IMR-90 (cell line): ENCODE data around the gene CASQ1. TPM values are rescaled to one million over a fixed set of nuclear protein-coding genes. Genes with fewer than 3 reads are reported as not detected.

ENCODE experiments used
- ATAC-seq: fragments of 200-7000 bp; cut with Tn5 transposase; 2 replicates; pipeline ENCODE4 v1.9.1; 2020; ENCODE audit warnings: low read depth, mild to moderate bottlenecking, moderate library complexity
- BruUV-seq: library from RNA; stranded (reverse); fragments of 400-500 nt; replicated peaks from 2 replicates; lab custom pipeline; 2021; lab: Mats Ljungman, UMichigan
- CTCF ChIA-PET: fragments of 300-600 bp; formaldehyde crosslinking; extraction: SDS; loops from one replicate; lab custom pipeline; 2021; ENCODE audit warnings: antibody characterized with exemption; lab: Yijun Ruan, JAX
- POLR2A ChIA-PET: fragments of 300-600 bp; sonication (Branson Sonifier 250); formaldehyde crosslinking; loops from one replicate; lab custom pipeline; 2022; ENCODE audit warnings: antibody characterized with exemption; ENCODE audit not compliant: unreplicated experiment; lab: Charles Lee
- DNase-seq: peaks from one replicate; pipeline ENCODE4 v3.0.0; 2013
- H2AFZ ChIP-seq: replicated peaks from 2 replicates; pipeline ENCODE3; 2013; ENCODE audit warnings: low read length, mild to moderate bottlenecking; ENCODE audit not compliant: poor library complexity
- H2AK5ac ChIP-seq: 2 replicates; pipeline ENCODE4 v1.6.1; 2013; ENCODE audit warnings: low read depth, low read length, inconsistent platforms
- H2AK9ac ChIP-seq: replicated peaks from 2 replicates; pipeline ENCODE3; 2013; ENCODE audit warnings: mild to moderate bottlenecking, low read depth, low read length, moderate library complexity; ENCODE audit not compliant: poor library complexity
- H2BK120ac ChIP-seq: 2 replicates; pipeline ENCODE4 v1.6.1; 2013; ENCODE audit warnings: low read depth, low read length, inconsistent platforms
- H2BK15ac ChIP-seq: 3 replicates; pipeline ENCODE4 v1.6.1; 2013; ENCODE audit warnings: low read depth, low read length, inconsistent platforms
- H2BK20ac ChIP-seq: 2 replicates; pipeline ENCODE4 v1.6.1; 2013; ENCODE audit warnings: low read depth, mild to moderate bottlenecking, inconsistent platforms, low read length, moderate library complexity
- H2BK5ac ChIP-seq: 2 replicates; pipeline ENCODE4 v1.6.1; 2013; ENCODE audit warnings: mild to moderate bottlenecking, low read depth, low read length, inconsistent platforms; ENCODE audit not compliant: poor library complexity, severe bottlenecking
- H3K14ac ChIP-seq: replicated peaks from 2 replicates; pipeline ENCODE4 v1.6.1; 2013; ENCODE audit warnings: low read depth, low read length, inconsistent platforms
- H3K18ac ChIP-seq: 2 replicates; pipeline ENCODE4 v1.6.1; 2013; ENCODE audit warnings: low read depth, low read length, control low read depth
- H3K23ac ChIP-seq: 2 replicates; pipeline ENCODE4 v1.6.1; 2013; ENCODE audit warnings: low read depth, low read length, inconsistent platforms
- H3K27ac ChIP-seq: 2 replicates; pipeline ENCODE4 v1.5.1; 2013; ENCODE audit warnings: mild to moderate bottlenecking, control low read depth, low read length; ENCODE audit not compliant: insufficient read depth
- H3K27me3 ChIP-seq: 2 replicates; pipeline ENCODE4 v1.6.1; 2013; ENCODE audit warnings: low read length; ENCODE audit not compliant: control insufficient read depth, insufficient read depth
- H3K36me3 ChIP-seq: 2 replicates; pipeline ENCODE4 v1.6.1; 2013; ENCODE audit warnings: low read length, mixed read lengths; ENCODE audit not compliant: control insufficient read depth, insufficient read depth
- H3K4ac ChIP-seq: 2 replicates; pipeline ENCODE4 v1.6.1; 2013; ENCODE audit warnings: low read depth, low read length, inconsistent platforms
- H3K4me1 ChIP-seq: 2 replicates; pipeline ENCODE4 v1.6.1; 2013; ENCODE audit warnings: low read length, mixed read lengths; ENCODE audit not compliant: control insufficient read depth, insufficient read depth
- H3K4me2 ChIP-seq: 2 replicates; pipeline ENCODE4 v1.6.1; 2013; ENCODE audit warnings: low read depth, mild to moderate bottlenecking, control low read depth, low read length, moderate library complexity
- H3K4me3 ChIP-seq: 2 replicates; pipeline ENCODE4 v1.5.1; 2013; ENCODE audit warnings: low read depth, mild to moderate bottlenecking, control low read depth, low read length, moderate library complexity; ENCODE audit not compliant: insufficient read depth
- H3K56ac ChIP-seq: 2 replicates; pipeline ENCODE4 v1.6.1; 2013; ENCODE audit warnings: low read length, inconsistent platforms; ENCODE audit not compliant: insufficient read depth; ENCODE audit errors: extremely low read depth
- H3K79me1 ChIP-seq, 2 experiments: 2 replicates each; pipeline ENCODE4 v1.6.1; 2013; ENCODE audit warnings: low read length in 2 of 2, inconsistent platforms in 1 of 2, low read depth in 1 of 2
- H3K9ac ChIP-seq: 2 replicates; pipeline ENCODE4 v1.6.1; 2013; ENCODE audit warnings: low read depth, low read length, control low read depth
- H3K9me1 ChIP-seq: 2 replicates; pipeline ENCODE4 v1.6.1; 2013; ENCODE audit warnings: low read length, inconsistent platforms; ENCODE audit not compliant: insufficient read depth
- H3K9me3 ChIP-seq: 2 replicates; pipeline ENCODE4 v1.6.1; 2013; ENCODE audit warnings: low read length; ENCODE audit not compliant: control insufficient read depth, insufficient read depth
- H4K20me1 ChIP-seq: 2 replicates; pipeline ENCODE4 v1.6.1; 2013; ENCODE audit warnings: low read length, inconsistent platforms; ENCODE audit not compliant: insufficient read depth
- H4K5ac ChIP-seq: 2 replicates; pipeline ENCODE4 v1.6.1; 2013; ENCODE audit warnings: mild to moderate bottlenecking, low read depth, low read length, control low read depth
- H4K8ac ChIP-seq, 2 experiments: 2 replicates each; pipeline ENCODE4 v1.6.1; 2013; ENCODE audit warnings: low read depth in 2 of 2, low read length in 2 of 2, control low read depth in 1 of 2, inconsistent platforms in 1 of 2
- H4K91ac ChIP-seq: 2 replicates; pipeline ENCODE4 v1.6.1; 2013; ENCODE audit warnings: low read depth, low read length, inconsistent platforms; ENCODE audit not compliant: insufficient read depth
- CEBPB ChIP-seq: IDR thresholded peaks from 2 replicates; pipeline ENCODE4 v1.6.1; 2012; ENCODE audit warnings: low read depth, low read length, improper control_type of control experiment
- ELK1 ChIP-seq: fragments of 150-350 bp; IDR thresholded peaks from 2 replicates; pipeline ENCODE4 v1.6.1; 2016; ENCODE audit warnings: low read depth, mild to moderate bottlenecking, low read length, moderate library complexity, borderline replicate concordance
- MAFK ChIP-seq: IDR thresholded peaks from 2 replicates; pipeline ENCODE4 v1.6.1; 2012; ENCODE audit warnings: low read depth, low read length, improper control_type of control experiment
- NFE2L2 ChIP-seq: fragments of 150-350 bp; IDR thresholded peaks from 2 replicates; pipeline ENCODE4 v1.6.1; 2016; ENCODE audit warnings: low read depth, mild to moderate bottlenecking, low read length
- RAD21 ChIP-seq: IDR thresholded peaks from 2 replicates; pipeline ENCODE4 v1.6.1; 2012; ENCODE audit warnings: low read length, improper control_type of control experiment
- SMC3 ChIP-seq: fragments of 150-350 bp; IDR thresholded peaks from 2 replicates; pipeline ENCODE4 v1.6.1; 2016; ENCODE audit warnings: low read depth, mild to moderate bottlenecking, antibody characterized with exemption, low read length, moderate library complexity
- WGBS, 2 experiments: methylation state at CpG; one replicate each; pipeline versions ENCODE4 v1.1.5 to v1.1.7; 2013; ENCODE audit warnings: missing lambda C conversion rate in 2 of 2; ENCODE audit not compliant: insufficient read length in 1 of 2; ENCODE audit errors: extremely low coverage in 2 of 2; 5-methylcytosine and 5-hydroxymethylcytosine counted together
- dilution Hi-C: fragments of 300-500 bp; cut with HindIII; formaldehyde crosslinking; loops from one replicate; pipeline ENCODE4 v1.14.3; 2018; ENCODE audit warnings: low sequenced_read_pairs; ENCODE audit not compliant: unreplicated experiment
- in situ Hi-C: fragments of 300-500 bp; cut with MboI; formaldehyde crosslinking; loops from 3 replicates; pipeline ENCODE4 v1.14.3; 2019; ENCODE audit warnings: low sequenced_read_pairs, inconsistent platforms, mixed read lengths
- intact Hi-C: fragments of 100-400 bp; cut with micrococcal nuclease; formaldehyde crosslinking; loops from 2 replicates; pipeline ENCODE4 v1.10.0; 2022
- polyA plus RNA-seq, 3 experiments: library from polyadenylated mRNA; depleted of rRNA; stranded (reverse); fragments of >200 nt; gene quantifications; 2 replicates each; pipeline ENCODE4 v1.2.3, GENCODE V29; 2012; ENCODE audit warnings: low replicate concordance in 1 of 3
- total RNA-seq: library from RNA; depleted of rRNA; stranded (reverse); fragments of >200 nt; gene quantifications from 2 replicates; pipeline ENCODE4 v1.2.3, GENCODE V29; 2012

Gene CASQ1
- total and polyA plus RNA-seq, 2 of the 4 experiments (the other 2 are of a cell fraction), result 0.18 to 0.21 TPM

GRCh38 chr1:160177667-160178066 lies 12.7 kb upstream of the CASQ1 start:
- H4K8ac ChIP-seq, result no peak overlapping the region
- dilution Hi-C loops (no loop called here), in situ Hi-C loops (loop anchor here (25.0 kb wide), 1 partner anchor 435 kb away; no protein-coding TSS in a partner anchor), intact Hi-C loops (no loop called here)
- no peak for DNase-seq
- H4K20me1 ChIP-seq, result no peaks in the 10 kb centered on the region
- H3K4me3 ChIP-seq, result no peak overlapping the region
- no peak overlapping the region for H2BK15ac ChIP-seq
- CTCF ChIA-PET, result no interaction called here
- H3K27ac ChIP-seq, result no peak overlapping the region
- peaks cover 33% of the 10 kb centered on the region for H3K27me3 ChIP-seq
- H2AK5ac ChIP-seq, result no peak overlapping the region
- no peak overlapping the region for H3K4ac ChIP-seq
- no peaks in the 10 kb centered on the region for H3K9me1 ChIP-seq
- no peak overlapping the region; the same call in 1 of the 2 replicates for H3K23ac ChIP-seq
- TF ChIP-seq SMC3, result no peak
- no peak for TF ChIP-seq RAD21
- TF ChIP-seq ELK1, result no peak
- TF ChIP-seq CEBPB, result no peak
- TF ChIP-seq NFE2L2, result no peak
- TF ChIP-seq MAFK, result no peak
- H4K5ac ChIP-seq, result no peak overlapping the region
- no peaks in the 10 kb centered on the region; the same call in 1 of the 2 replicates for H3K9me3 ChIP-seq
- no peaks in the 10 kb centered on the region for H3K36me3 ChIP-seq
- H2BK20ac ChIP-seq, result no peak overlapping the region
- ATAC-seq, result no peak
- H3K9ac ChIP-seq, result no peak overlapping the region
- POLR2A ChIA-PET, result no interaction called here
- H4K91ac ChIP-seq, result no peak overlapping the region
- no peak overlapping the region for H3K18ac ChIP-seq
- H3K79me1 ChIP-seq, result no peaks in the 10 kb centered on the region
- no TSS peak for BruUV-seq
- no peak overlapping the region for H2AK9ac ChIP-seq
- H3K56ac ChIP-seq, result no peak overlapping the region
- H3K14ac ChIP-seq, result no peak overlapping the region
- no peak overlapping the region for H2BK120ac ChIP-seq
- no peaks in the 10 kb centered on the region for H3K4me1 ChIP-seq
- no peak overlapping the region for H3K4me2 ChIP-seq
- H2AFZ ChIP-seq, result no peak overlapping the region
- no CpG with 5 or more reads among the region's 1 CpG for WGBS, 2 experiments
- H2BK5ac ChIP-seq, result no peak overlapping the region
